Stimulated activated CD8-positive, alpha-beta memory T cell treated with anti-CD3 and anti-CD28 coated beads, Interleukin-4, amount 100 ng/mL, for 4 hours (primary cell): ENCODE data around the gene RNF175.
"Not testable (repeated sequence)": the region's sequence is repeated elsewhere in the genome, so short reads cannot be mapped to it uniquely, and the experiment has no call there.

Experiments used
- DNase-seq, 2 donors: peaks; one replicate each; pipeline ENCODE4 v3.0.0-alpha.2; 2020; ENCODE audit warnings: low read depth in 2 of 2, low spot score in 1 of 2

Gene RNF175

GRCh38 chr4:153684182-153684970, 75.4 kb downstream of the RNF175 start, which contains the start of gene TLR2:
TLR2 (plus strand) TSS chr4:153684280; CDS start chr4:153702908, 18,628 bp downstream.
- DNase-seq, result peak; percentile 39 to 43

- no peak for DNase-seq
These were observed 76.1 kb downstream of the RNF175 start for GRCh38 chr4:153683763-153684181.

DNA sequence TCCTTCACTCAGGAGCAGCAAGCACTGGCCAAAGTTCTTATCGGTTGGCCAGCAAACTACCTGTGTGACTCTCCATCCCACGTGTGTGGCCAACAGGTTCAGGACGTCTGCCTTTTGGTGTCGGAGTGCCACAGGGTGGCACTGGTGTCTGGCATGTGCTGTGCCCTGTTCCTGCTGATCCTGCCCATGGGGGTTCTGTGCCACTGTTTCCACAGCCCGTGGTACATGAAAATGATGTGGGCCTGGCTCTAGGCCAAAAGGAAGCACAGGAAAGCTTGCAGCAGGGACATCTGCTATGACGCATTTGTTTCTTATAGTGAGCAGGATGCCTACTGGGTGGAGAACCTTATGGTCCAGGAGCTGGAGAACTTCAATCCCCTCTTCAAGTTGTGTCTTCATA, 80.3 kb downstream of the RNF175 start:
- DNase-seq, result no peak

- DNase-seq, result no peak
These were observed 82.8 kb downstream of the RNF175 start for GRCh38 chr4:153676984-153677383.

GRCh38 chr4:153676486-153676885, 83.3 kb downstream of the RNF175 start:
- no peak for DNase-seq

DNA sequence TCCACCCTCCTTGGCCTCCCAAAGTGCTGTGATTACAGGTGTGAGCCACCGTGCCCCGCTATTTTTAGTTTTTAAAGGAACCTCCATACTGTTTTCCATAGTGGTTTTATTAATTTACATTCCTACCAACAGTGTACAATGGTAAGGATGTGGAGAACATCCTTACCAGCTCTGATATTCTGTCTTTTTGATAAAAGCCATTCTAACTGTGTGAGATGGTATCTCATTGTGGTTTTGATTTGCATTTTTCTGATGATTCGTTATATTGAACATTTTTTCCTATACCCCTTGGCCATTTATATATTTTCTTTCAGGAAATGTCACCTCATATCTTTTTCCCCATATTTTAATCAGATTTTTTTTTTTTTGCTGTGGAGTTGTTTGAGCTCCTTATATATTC, 90.0 kb downstream of the RNF175 start:
- no peak for DNase-seq

GRCh38 chr4:153668647-153669046, 91.2 kb downstream of the RNF175 start:
- DNase-seq, result no peak

- not testable (repeated sequence) for DNase-seq
These were observed 93.3 kb downstream of the RNF175 start for GRCh38 chr4:153666505-153666904.

- no peak for DNase-seq
These were observed 96.2 kb downstream of the RNF175 start for GRCh38 chr4:153663667-153664066.

DNA sequence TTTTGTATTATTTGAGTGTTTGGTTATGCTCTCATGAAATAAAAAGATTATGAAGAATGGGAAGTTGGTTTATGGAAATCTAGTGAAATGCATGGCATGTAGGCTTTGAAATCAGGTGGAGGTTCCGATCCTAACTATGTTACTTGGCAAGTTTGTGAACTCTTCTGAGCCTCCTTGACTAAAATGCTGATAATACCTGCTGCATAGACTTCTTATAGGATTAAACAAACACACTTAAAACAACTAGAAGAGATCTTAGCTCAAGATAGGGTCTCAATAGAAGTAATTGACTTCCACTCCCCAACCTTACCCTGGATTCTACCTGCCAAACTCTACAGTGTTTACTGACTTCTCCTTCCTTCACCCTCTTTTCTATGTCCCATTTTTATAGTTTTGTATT, 97.9 kb downstream of the RNF175 start:
- no peak for DNase-seq

DNA sequence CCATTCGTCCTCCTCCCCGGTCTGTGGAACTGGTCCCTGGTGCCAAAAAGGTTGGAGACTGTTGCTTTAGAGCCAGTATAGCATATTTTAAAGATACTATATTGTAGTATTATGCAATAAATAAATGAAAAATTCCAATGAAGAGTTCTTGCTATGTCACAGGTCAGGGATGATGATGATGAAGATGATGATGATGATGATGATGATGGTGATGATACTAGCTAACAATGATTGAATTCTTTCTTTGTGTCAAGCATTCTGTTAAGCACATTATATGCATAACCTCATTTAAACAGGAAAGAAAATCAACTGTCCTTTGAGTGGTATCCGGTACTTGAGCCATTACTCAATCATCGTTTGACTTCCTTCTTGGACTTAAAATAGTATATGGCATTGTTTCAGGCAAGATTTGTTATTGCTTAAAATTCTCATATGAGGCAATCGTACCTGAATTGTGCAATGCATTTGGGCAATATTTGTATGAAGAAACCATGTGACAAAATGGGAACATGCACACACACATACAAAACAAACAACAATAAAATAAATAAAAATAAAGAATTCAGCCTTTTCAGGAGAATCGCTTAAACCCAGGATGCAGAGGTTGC, 98.5 kb downstream of the RNF175 start:
- no peak for DNase-seq
